Stomach (tissue), 4 donors: ENCODE measurements around the gene SLC17A6.

Source experiments
- POLR2A ChIP-seq, 4 donors: fragments of 450-650 bp; IDR thresholded peaks; one replicate each; pipeline ENCODE4 v1.6.1; 2016; ENCODE audit warnings: antibody characterized with exemption in 4 of 4, control low read depth in 2 of 4, mild to moderate bottlenecking in 1 of 4, moderate library complexity in 1 of 4
- TF ChIP-seq, protein P1 (sequence below), 7 experiments: fragments of 450-650 bp in 4 of 7; fragments of 200-600 bp in 3 of 7; sonication (generic) in 3 of 7; IDR thresholded peaks; one replicate each; pipeline ENCODE4 v1.5.1; 2016 to 2019; ENCODE audit warnings: antibody characterized with exemption in 7 of 7, control low read depth in 2 of 7, mild to moderate bottlenecking in 1 of 7

GRCh38 chr11:22390283-22390655, 52.1 kb downstream of the SLC17A6 start:
- no peak for TF ChIP-seq POLR2A (IDR thresholded peaks at IDR 0.05)
- TF ChIP-seq, protein P1, sequence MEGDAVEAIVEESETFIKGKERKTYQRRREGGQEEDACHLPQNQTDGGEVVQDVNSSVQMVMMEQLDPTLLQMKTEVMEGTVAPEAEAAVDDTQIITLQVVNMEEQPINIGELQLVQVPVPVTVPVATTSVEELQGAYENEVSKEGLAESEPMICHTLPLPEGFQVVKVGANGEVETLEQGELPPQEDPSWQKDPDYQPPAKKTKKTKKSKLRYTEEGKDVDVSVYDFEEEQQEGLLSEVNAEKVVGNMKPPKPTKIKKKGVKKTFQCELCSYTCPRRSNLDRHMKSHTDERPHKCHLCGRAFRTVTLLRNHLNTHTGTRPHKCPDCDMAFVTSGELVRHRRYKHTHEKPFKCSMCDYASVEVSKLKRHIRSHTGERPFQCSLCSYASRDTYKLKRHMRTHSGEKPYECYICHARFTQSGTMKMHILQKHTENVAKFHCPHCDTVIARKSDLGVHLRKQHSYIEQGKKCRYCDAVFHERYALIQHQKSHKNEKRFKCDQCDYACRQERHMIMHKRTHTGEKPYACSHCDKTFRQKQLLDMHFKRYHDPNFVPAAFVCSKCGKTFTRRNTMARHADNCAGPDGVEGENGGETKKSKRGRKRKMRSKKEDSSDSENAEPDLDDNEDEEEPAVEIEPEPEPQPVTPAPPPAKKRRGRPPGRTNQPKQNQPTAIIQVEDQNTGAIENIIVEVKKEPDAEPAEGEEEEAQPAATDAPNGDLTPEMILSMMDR (IDR thresholded peaks at IDR 0.05): no peak
